GM23338 (cell line): ENCODE data around the gene NOP56. TPM values are rescaled to one million over a fixed set of nuclear protein-coding genes. Genes with fewer than 3 reads are reported as not detected.

Experiments
- ATAC-seq: fragments of 200-7000 bp; cut with Tn5 transposase; 3 replicates; pipeline ENCODE4 v1.9.1; 2020
- DNase-seq: peaks from one replicate; pipeline ENCODE4 v3.0.0-alpha.2; 2015; ENCODE audit warnings: low spot score
- H2AFZ ChIP-seq: fragments of 200-600 bp; sonication (generic); 2 replicates; pipeline ENCODE4 v1.8.0; 2016; ENCODE audit warnings: antibody characterized with exemption, mild to moderate bottlenecking, moderate library complexity
- H3F3A ChIP-seq: fragments of 200-600 bp; sonication (generic); replicated peaks from 2 replicates; pipeline ENCODE4 v1.8.0; 2017; ENCODE audit warnings: antibody characterized with exemption, mixed run types, low read depth
- H3K27ac ChIP-seq: fragments of 200-600 bp; sonication (generic); 2 replicates; pipeline ENCODE4 v1.6.1; 2016; ENCODE audit warnings: low read depth
- H3K27me3 ChIP-seq: fragments of 200-600 bp; sonication (generic); 2 replicates; pipeline ENCODE4 v1.8.0; 2016; ENCODE audit warnings: mild to moderate bottlenecking, mixed run types, moderate library complexity; ENCODE audit not compliant: insufficient read depth
- H3K36me3 ChIP-seq: fragments of 200-600 bp; sonication (generic); 2 replicates; pipeline ENCODE4 v1.8.0; 2016; ENCODE audit warnings: mild to moderate bottlenecking; ENCODE audit not compliant: insufficient read depth
- H3K4me1 ChIP-seq: fragments of 200-600 bp; sonication (generic); 2 replicates; pipeline ENCODE4 v1.8.0; 2016; ENCODE audit warnings: mild to moderate bottlenecking, moderate library complexity; ENCODE audit not compliant: insufficient read depth
- H3K4me2 ChIP-seq: fragments of 200-600 bp; sonication (generic); 2 replicates; pipeline ENCODE4 v1.7.1; 2017; ENCODE audit warnings: mixed run types
- H3K4me3 ChIP-seq: fragments of 200-600 bp; sonication (generic); 2 replicates; pipeline ENCODE4 v1.6.1; 2016; ENCODE audit warnings: mixed run types
- H3K79me2 ChIP-seq: fragments of 200-600 bp; sonication (generic); replicated peaks from 2 replicates; pipeline ENCODE4 v1.8.0; 2017; ENCODE audit warnings: mild to moderate bottlenecking; ENCODE audit not compliant: insufficient read depth
- H3K9me2 ChIP-seq: fragments of 200-600 bp; sonication (generic); 2 replicates; pipeline ENCODE4 v1.8.0; 2017; ENCODE audit not compliant: insufficient read depth
- H4K20me1 ChIP-seq: fragments of 200-600 bp; sonication (generic); replicated peaks from 2 replicates; pipeline ENCODE4 v1.8.0; 2017; ENCODE audit warnings: mild to moderate bottlenecking; ENCODE audit not compliant: insufficient read depth
- H3K27ac Mint-ChIP-seq: 2 replicates; pipeline ENCODE4 v1.8.0; 2020; ENCODE audit warnings: inconsistent platforms, mild to moderate bottlenecking, moderate library complexity, mixed read lengths
- H3K27me3 Mint-ChIP-seq: 3 replicates; pipeline ENCODE4 v1.8.0; 2022; ENCODE audit warnings: low read depth, mild to moderate bottlenecking, moderate library complexity, mixed read lengths, inconsistent platforms; ENCODE audit not compliant: insufficient read depth, poor library complexity
- H3K36me3 Mint-ChIP-seq: 3 replicates; pipeline ENCODE4 v1.8.0; 2021; ENCODE audit warnings: low read depth, mild to moderate bottlenecking, inconsistent platforms, moderate library complexity, mixed read lengths
- H3K4me1 Mint-ChIP-seq: 3 replicates; pipeline ENCODE4 v1.8.0; 2020; ENCODE audit warnings: mild to moderate bottlenecking, inconsistent platforms, mixed read lengths
- H3K4me3 Mint-ChIP-seq: 3 replicates; pipeline ENCODE4 v1.8.0; 2021; ENCODE audit warnings: moderate library complexity, mild to moderate bottlenecking, inconsistent platforms, mixed read lengths
- H3K9me3 Mint-ChIP-seq: 3 replicates; pipeline ENCODE4 v1.8.0; 2020; ENCODE audit warnings: moderate library complexity, mild to moderate bottlenecking, inconsistent platforms, mixed read lengths
- CREB1 ChIP-seq: fragments of 250-450 bp; sonication (Bioruptor Pico); IDR thresholded peaks from 2 replicates; pipeline ENCODE4 v1.5.0; 2020; ENCODE audit warnings: low read depth, mild to moderate bottlenecking, moderate library complexity
- EZH2 ChIP-seq: fragments of 200-600 bp; sonication (generic); IDR thresholded peaks from one replicate; pipeline ENCODE4 v1.8.0; 2017; ENCODE audit warnings: antibody characterized with exemption, mild to moderate bottlenecking, low read depth; ENCODE audit not compliant: unreplicated experiment
- EZH2phosphoT487 ChIP-seq: fragments of 200-600 bp; sonication (generic); IDR thresholded peaks from one replicate; pipeline ENCODE4 v1.8.1; 2018; ENCODE audit warnings: antibody characterized with exemption; ENCODE audit not compliant: unreplicated experiment
- JUNB ChIP-seq: IDR thresholded peaks from one replicate; pipeline ENCODE4 v1.6.1; 2016; ENCODE audit warnings: antibody characterized with exemption; ENCODE audit not compliant: unreplicated experiment
- POLR2AphosphoS5 ChIP-seq: IDR thresholded peaks from 2 replicates; pipeline ENCODE4 v1.6.1; 2016; ENCODE audit warnings: antibody characterized with exemption, low read depth
- STAT1 ChIP-seq: IDR thresholded peaks from one replicate; pipeline ENCODE4 v1.6.1; 2016; ENCODE audit warnings: antibody characterized with exemption; ENCODE audit not compliant: unreplicated experiment
- ZNF114 ChIP-seq: fragments of 250-450 bp; sonication (Bioruptor Pico); IDR thresholded peaks from 2 replicates; pipeline ENCODE4 v1.5.0; 2020; ENCODE audit warnings: mild to moderate bottlenecking, moderate library complexity
- ZNF331 ChIP-seq: fragments of 250-450 bp; sonication (Bioruptor Pico); IDR thresholded peaks from 2 replicates; pipeline ENCODE4 v1.5.0; 2020; ENCODE audit warnings: low read depth, mild to moderate bottlenecking, moderate library complexity
- polyA plus RNA-seq: library from polyadenylated mRNA; unstranded; fragments of >200 nt; fragmentation: Nextera tagmentation; extraction: Ambion mirVana; gene quantifications from 2 replicates; pipeline ENCODE4 v1.2.1, GENCODE V29; 2016
- total RNA-seq: library from RNA; depleted of rRNA; stranded (reverse); fragments of >200 nt; shearing (Covaris generic); gene quantifications from 2 replicates; pipeline ENCODE4 v1.2.3, GENCODE V29; 2014
- TF ChIP-seq, protein P1 (sequence below): fragments of 250-450 bp; sonication (Bioruptor Pico); IDR thresholded peaks from 2 replicates; pipeline ENCODE4 v1.5.0; 2020; ENCODE audit warnings: mild to moderate bottlenecking, moderate library complexity
- TF ChIP-seq, protein P2 (sequence below): IDR thresholded peaks from 2 replicates; pipeline ENCODE4 v1.6.1; 2016; ENCODE audit warnings: antibody characterized with exemption

NOP56 gene
- total and polyA plus RNA-seq, 2 experiments from 2014 or later = 447 to 576 TPM

DNA sequence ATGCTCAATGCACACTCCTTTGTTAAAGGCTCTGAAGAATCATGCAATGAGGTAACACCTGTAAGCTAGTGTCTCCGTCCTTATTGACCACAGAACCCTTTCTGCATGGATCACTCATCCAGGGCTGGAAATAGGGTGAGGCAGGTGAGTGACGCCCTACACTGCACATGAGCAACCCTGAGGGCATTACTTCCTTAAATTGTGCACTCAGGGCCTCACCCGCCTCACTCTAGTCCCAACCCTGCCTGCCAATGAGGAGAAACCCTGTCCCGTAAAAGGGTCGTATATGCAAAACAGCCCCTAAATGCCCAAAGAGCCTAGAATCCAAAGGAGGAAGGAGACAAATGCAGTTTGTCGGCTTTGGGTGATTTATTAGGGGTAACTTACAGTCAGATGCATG is 33.6 kb upstream of the NOP56 start (continued):
- TF ChIP-seq, protein P1, sequence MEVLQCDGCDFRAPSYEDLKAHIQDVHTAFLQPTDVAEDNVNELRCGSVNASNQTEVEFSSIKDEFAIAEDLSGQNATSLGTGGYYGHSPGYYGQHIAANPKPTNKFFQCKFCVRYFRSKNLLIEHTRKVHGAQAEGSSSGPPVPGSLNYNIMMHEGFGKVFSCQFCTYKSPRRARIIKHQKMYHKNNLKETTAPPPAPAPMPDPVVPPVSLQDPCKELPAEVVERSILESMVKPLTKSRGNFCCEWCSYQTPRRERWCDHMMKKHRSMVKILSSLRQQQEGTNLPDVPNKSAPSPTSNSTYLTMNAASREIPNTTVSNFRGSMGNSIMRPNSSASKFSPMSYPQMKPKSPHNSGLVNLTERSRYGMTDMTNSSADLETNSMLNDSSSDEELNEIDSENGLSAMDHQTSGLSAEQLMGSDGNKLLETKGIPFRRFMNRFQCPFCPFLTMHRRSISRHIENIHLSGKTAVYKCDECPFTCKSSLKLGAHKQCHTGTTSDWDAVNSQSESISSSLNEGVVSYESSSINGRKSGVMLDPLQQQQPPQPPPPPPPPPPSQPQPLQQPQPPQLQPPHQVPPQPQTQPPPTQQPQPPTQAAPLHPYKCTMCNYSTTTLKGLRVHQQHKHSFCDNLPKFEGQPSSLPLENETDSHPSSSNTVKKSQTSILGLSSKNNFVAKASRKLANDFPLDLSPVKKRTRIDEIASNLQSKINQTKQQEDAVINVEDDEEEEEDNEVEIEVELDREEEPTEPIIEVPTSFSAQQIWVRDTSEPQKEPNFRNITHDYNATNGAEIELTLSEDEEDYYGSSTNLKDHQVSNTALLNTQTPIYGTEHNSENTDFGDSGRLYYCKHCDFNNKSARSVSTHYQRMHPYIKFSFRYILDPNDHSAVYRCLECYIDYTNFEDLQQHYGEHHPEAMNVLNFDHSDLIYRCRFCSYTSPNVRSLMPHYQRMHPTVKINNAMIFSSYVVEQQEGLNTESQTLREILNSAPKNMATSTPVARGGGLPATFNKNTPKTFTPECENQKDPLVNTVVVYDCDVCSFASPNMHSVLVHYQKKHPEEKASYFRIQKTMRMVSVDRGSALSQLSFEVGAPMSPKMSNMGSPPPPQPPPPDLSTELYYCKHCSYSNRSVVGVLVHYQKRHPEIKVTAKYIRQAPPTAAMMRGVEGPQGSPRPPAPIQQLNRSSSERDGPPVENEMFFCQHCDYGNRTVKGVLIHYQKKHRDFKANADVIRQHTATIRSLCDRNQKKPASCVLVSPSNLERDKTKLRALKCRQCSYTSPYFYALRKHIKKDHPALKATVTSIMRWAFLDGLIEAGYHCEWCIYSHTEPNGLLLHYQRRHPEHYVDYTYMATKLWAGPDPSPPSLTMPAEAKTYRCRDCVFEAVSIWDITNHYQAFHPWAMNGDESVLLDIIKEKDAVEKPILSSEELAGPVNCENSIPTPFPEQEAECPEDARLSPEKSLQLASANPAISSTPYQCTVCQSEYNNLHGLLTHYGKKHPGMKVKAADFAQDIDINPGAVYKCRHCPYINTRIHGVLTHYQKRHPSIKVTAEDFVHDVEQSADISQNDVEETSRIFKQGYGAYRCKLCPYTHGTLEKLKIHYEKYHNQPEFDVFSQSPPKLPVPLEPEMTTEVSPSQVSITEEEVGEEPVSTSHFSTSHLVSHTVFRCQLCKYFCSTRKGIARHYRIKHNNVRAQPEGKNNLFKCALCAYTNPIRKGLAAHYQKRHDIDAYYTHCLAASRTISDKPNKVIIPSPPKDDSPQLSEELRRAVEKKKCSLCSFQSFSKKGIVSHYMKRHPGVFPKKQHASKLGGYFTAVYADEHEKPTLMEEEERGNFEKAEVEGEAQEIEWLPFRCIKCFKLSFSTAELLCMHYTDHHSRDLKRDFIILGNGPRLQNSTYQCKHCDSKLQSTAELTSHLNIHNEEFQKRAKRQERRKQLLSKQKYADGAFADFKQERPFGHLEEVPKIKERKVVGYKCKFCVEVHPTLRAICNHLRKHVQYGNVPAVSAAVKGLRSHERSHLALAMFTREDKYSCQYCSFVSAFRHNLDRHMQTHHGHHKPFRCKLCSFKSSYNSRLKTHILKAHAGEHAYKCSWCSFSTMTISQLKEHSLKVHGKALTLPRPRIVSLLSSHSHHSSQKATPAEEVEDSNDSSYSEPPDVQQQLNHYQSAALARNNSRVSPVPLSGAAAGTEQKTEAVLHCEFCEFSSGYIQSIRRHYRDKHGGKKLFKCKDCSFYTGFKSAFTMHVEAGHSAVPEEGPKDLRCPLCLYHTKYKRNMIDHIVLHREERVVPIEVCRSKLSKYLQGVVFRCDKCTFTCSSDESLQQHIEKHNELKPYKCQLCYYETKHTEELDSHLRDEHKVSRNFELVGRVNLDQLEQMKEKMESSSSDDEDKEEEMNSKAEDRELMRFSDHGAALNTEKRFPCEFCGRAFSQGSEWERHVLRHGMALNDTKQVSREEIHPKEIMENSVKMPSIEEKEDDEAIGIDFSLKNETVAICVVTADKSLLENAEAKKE = no peak

GRCh38 chr20:2619337-2619736 is 33.1 kb upstream of the NOP56 start:
- no peaks in the 10 kb centered on the region for H3K27me3 ChIP-seq
- H3K4me3 ChIP-seq = no peak overlapping the region
- no peaks in the 10 kb centered on the region; the same call in 2 of the 3 replicates for H3K9me3 Mint-ChIP-seq
- DNase-seq = no peak
- H3K4me2 ChIP-seq = no peak overlapping the region
- no peaks in the 10 kb centered on the region for H3K4me1 Mint-ChIP-seq
- no peaks in the 10 kb centered on the region for H4K20me1 ChIP-seq
- H3K36me3 ChIP-seq = no peaks in the 10 kb centered on the region
- H2AFZ ChIP-seq = no peak overlapping the region
- no peaks in the 10 kb centered on the region for H3K9me2 ChIP-seq
- no peak overlapping the region for H3K27ac Mint-ChIP-seq
- no peak overlapping the region for H3K27ac ChIP-seq
- H3K4me1 ChIP-seq = no peaks in the 10 kb centered on the region
- H3K27me3 Mint-ChIP-seq = peaks cover 12% of the 10 kb centered on the region
- H3F3A ChIP-seq = no peaks in the 10 kb centered on the region
- H3K4me3 Mint-ChIP-seq = no peak overlapping the region
- no peaks in the 10 kb centered on the region for H3K36me3 Mint-ChIP-seq
- no peaks in the 10 kb centered on the region for H3K79me2 ChIP-seq
- no peak for ATAC-seq
- TF ChIP-seq JUNB = no peak
- TF ChIP-seq POLR2AphosphoS5 = no peak
- TF ChIP-seq EZH2 = no peak
- TF ChIP-seq STAT1 = no peak
- TF ChIP-seq EZH2phosphoT487 = no peak
- no peak for TF ChIP-seq CREB1
- TF ChIP-seq, protein P1 = no peak
- TF ChIP-seq ZNF114 = no peak
- no peak for TF ChIP-seq ZNF331 (CRISPR knock-in tag)
- TF ChIP-seq, protein P2, sequence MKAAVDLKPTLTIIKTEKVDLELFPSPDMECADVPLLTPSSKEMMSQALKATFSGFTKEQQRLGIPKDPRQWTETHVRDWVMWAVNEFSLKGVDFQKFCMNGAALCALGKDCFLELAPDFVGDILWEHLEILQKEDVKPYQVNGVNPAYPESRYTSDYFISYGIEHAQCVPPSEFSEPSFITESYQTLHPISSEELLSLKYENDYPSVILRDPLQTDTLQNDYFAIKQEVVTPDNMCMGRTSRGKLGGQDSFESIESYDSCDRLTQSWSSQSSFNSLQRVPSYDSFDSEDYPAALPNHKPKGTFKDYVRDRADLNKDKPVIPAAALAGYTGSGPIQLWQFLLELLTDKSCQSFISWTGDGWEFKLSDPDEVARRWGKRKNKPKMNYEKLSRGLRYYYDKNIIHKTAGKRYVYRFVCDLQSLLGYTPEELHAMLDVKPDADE = no peak
